HepG2 (cell line): ENCODE results near the gene SLC25A45.

ENCODE experiments used
- BRCA1 ChIP-seq: sonication (generic); formaldehyde crosslinking; IDR thresholded peaks from 2 replicates; pipeline ENCODE4 v1.4.0; 2020; ENCODE audit warnings: missing genetic modification reagents
- CREB1 ChIP-seq, 2 experiments: fragments of 450-650 bp in 1 of 2; IDR thresholded peaks; 2 replicates each; pipeline ENCODE4 v1.6.1; 2016 to 2017; ENCODE audit warnings: control low read depth in 1 of 2, mild to moderate bottlenecking in 1 of 2, missing compliant biosample characterization in 1 of 2, missing genetic modification characterization in 1 of 2
- EP300 ChIP-seq, 3 experiments: sonication (generic) in 1 of 3; formaldehyde crosslinking in 1 of 3; IDR thresholded peaks; 2 replicates each; pipeline versions ENCODE4 v1.5.1 to v1.6.1; 2011 to 2020; ENCODE audit warnings: low read depth in 2 of 3, low read length in 2 of 3, borderline replicate concordance in 1 of 3, improper control_type of control experiment in 1 of 3, mild to moderate bottlenecking in 1 of 3, missing genetic modification reagents in 1 of 3, moderate library complexity in 1 of 3
- NFE2L1 ChIP-seq: sonication (generic); formaldehyde crosslinking; IDR thresholded peaks from 2 replicates; pipeline ENCODE4 v1.4.0; 2020; ENCODE audit warnings: missing genetic modification reagents, mild to moderate bottlenecking, borderline replicate concordance
- TF ChIP-seq, protein P1 (sequence below): conservative IDR thresholded peaks from 2 replicates; pipeline ENCODE4 v1.6.1; 2018; ENCODE audit warnings: missing genetic modification reagents
- TF ChIP-seq, protein P2 (sequence below): sonication (generic); formaldehyde crosslinking; IDR thresholded peaks from 2 replicates; pipeline ENCODE4 v1.4.0; 2020; ENCODE audit warnings: missing genetic modification reagents
- TF ChIP-seq, protein P3 (sequence below): sonication (generic); formaldehyde crosslinking; IDR thresholded peaks from 2 replicates; pipeline ENCODE4 v1.5.1; 2020; ENCODE audit warnings: missing genetic modification reagents, mild to moderate bottlenecking, borderline replicate concordance
- TF ChIP-seq, protein P4 (sequence below): sonication (generic); formaldehyde crosslinking; IDR thresholded peaks from 2 replicates; pipeline ENCODE4 v1.4.0; 2020; ENCODE audit warnings: missing genetic modification reagents

DNA sequence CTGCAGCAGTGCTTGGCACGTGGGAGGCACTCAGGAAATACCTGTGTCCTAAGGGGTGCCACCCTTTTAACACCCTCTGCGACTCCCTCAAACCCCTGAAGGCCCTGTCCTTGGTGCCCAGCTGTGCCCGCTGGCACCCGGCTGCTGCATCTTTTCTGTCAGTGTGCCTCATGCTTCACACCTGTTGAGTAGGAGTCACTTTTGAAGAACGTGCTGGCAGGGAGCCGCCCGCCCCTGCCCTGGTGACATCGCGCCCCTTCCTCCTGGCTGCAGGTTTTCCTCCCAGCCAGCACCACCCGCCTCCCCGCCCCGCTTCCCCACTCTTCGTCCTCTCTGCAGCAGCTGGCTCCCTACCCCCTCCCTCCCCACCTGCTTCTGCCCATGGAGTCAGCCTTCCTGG is 21.8 kb upstream of the SLC25A45 start:
- TF ChIP-seq CREB1 (IDR thresholded peaks at IDR 0.05) = no peak
- TF ChIP-seq CREB1 (CRISPR knock-in tag; IDR thresholded peaks at IDR 0.05) = no peak
- no peak for TF ChIP-seq NFE2L1
- TF ChIP-seq EP300 (IDR thresholded peaks at IDR 0.05; ENCODE audit: low read depth in 2 of 2, low read length in 2 of 2) = no peak
- no peak for TF ChIP-seq EP300 (CRISPR knock-in tag; IDR thresholded peaks at IDR 0.05; ENCODE audit: borderline replicate concordance)
- TF ChIP-seq, protein P1, sequence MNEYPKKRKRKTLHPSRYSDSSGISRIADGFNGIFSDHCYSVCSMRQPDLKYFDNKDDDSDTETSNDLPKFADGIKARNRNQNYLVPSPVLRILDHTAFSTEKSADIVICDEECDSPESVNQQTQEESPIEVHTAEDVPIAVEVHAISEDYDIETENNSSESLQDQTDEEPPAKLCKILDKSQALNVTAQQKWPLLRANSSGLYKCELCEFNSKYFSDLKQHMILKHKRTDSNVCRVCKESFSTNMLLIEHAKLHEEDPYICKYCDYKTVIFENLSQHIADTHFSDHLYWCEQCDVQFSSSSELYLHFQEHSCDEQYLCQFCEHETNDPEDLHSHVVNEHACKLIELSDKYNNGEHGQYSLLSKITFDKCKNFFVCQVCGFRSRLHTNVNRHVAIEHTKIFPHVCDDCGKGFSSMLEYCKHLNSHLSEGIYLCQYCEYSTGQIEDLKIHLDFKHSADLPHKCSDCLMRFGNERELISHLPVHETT (CRISPR knock-in tag) = no peak
- no peak for TF ChIP-seq BRCA1 (CRISPR knock-in tag)
- TF ChIP-seq, protein P2, sequence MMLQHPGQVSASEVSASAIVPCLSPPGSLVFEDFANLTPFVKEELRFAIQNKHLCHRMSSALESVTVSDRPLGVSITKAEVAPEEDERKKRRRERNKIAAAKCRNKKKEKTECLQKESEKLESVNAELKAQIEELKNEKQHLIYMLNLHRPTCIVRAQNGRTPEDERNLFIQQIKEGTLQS (CRISPR knock-in tag) = no peak
- TF ChIP-seq, protein P3, sequence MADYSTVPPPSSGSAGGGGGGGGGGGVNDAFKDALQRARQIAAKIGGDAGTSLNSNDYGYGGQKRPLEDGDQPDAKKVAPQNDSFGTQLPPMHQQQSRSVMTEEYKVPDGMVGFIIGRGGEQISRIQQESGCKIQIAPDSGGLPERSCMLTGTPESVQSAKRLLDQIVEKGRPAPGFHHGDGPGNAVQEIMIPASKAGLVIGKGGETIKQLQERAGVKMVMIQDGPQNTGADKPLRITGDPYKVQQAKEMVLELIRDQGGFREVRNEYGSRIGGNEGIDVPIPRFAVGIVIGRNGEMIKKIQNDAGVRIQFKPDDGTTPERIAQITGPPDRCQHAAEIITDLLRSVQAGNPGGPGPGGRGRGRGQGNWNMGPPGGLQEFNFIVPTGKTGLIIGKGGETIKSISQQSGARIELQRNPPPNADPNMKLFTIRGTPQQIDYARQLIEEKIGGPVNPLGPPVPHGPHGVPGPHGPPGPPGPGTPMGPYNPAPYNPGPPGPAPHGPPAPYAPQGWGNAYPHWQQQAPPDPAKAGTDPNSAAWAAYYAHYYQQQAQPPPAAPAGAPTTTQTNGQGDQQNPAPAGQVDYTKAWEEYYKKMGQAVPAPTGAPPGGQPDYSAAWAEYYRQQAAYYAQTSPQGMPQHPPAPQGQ = no peak
- TF ChIP-seq, protein P4, sequence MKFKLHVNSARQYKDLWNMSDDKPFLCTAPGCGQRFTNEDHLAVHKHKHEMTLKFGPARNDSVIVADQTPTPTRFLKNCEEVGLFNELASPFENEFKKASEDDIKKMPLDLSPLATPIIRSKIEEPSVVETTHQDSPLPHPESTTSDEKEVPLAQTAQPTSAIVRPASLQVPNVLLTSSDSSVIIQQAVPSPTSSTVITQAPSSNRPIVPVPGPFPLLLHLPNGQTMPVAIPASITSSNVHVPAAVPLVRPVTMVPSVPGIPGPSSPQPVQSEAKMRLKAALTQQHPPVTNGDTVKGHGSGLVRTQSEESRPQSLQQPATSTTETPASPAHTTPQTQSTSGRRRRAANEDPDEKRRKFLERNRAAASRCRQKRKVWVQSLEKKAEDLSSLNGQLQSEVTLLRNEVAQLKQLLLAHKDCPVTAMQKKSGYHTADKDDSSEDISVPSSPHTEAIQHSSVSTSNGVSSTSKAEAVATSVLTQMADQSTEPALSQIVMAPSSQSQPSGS (CRISPR knock-in tag) = no peak
